Epithelial cell of esophagus (primary cell): ENCODE data around the gene NSFL1C.
"Not testable (repeated sequence)": the region's sequence is repeated elsewhere in the genome, so short reads cannot be mapped to it uniquely, and the experiment has no call there.

ENCODE experiments used
- DNase-seq: peaks from one replicate; pipeline ENCODE4 v3.0.0; 2010; ENCODE audit warnings: low read depth
- H3K4me3 ChIP-seq: 2 replicates; pipeline ENCODE4 v1.5.1; 2011; ENCODE audit warnings: mild to moderate bottlenecking, low read length, control low read depth
- CTCF ChIP-seq: IDR thresholded peaks from 2 replicates; pipeline ENCODE4 v1.5.1; 2011; ENCODE audit warnings: low read depth, mild to moderate bottlenecking, low read length, control low read depth, inconsistent platforms; ENCODE audit not compliant: insufficient read depth; ENCODE audit errors: missing control alignments

Gene NSFL1C

GRCh38 chr20:1402149-1402548 is 64.5 kb downstream of the NSFL1C start:
- no peak for DNase-seq
- no peak for TF ChIP-seq CTCF
- no peak overlapping the region for H3K4me3 ChIP-seq

GRCh38 chr20:1401451-1401907 is 65.2 kb downstream of the NSFL1C start:
- no peak for DNase-seq
- no peak overlapping the region for H3K4me3 ChIP-seq
- no peak for TF ChIP-seq CTCF

- peak; percentile 84 for DNase-seq
- H3K4me3 ChIP-seq: not testable (repeated sequence)
Measured at GRCh38 chr20:1399678-1400366, 66.8 kb downstream of the NSFL1C start.

- not testable (repeated sequence) for DNase-seq, H3K4me3 ChIP-seq
Measured at GRCh38 chr20:1398185-1398584, 68.5 kb downstream of the NSFL1C start.

GRCh38 chr20:1397710-1398109 is 68.9 kb downstream of the NSFL1C start:
- H3K4me3 ChIP-seq: no peak overlapping the region
- TF ChIP-seq CTCF: no peak
- DNase-seq: no peak

GRCh38 chr20:1396702-1397101 is 69.9 kb downstream of the NSFL1C start:
- H3K4me3 ChIP-seq: no peak overlapping the region
- no peak for TF ChIP-seq CTCF
- DNase-seq: no peak

GRCh38 chr20:1396264-1396663 is 70.4 kb downstream of the NSFL1C start:
- no peak for TF ChIP-seq CTCF
- no peak for DNase-seq

GRCh38 chr20:1394686-1395085 is 72.0 kb downstream of the NSFL1C start:
- no peak overlapping the region for H3K4me3 ChIP-seq
- DNase-seq: no peak
- TF ChIP-seq CTCF: no peak

More at GRCh38 chr20:1396264-1396663, 70.4 kb downstream of the NSFL1C start:
- no peak overlapping the region for H3K4me3 ChIP-seq
